Urinary bladder (tissue), 4 donors: ENCODE measurements around the gene LSM4. TPM values are rescaled to one million over a fixed set of nuclear protein-coding genes. Genes with fewer than 3 reads are reported as not detected.

Source experiments
- DNase-seq: peaks from one replicate; pipeline ENCODE4 v3.0.0-alpha.2; 2015; ENCODE audit errors: extremely low spot score
- H3K27ac ChIP-seq: one replicate; pipeline ENCODE4 v1.5.1; 2013; ENCODE audit warnings: low read depth, mild to moderate bottlenecking, moderate library complexity
- H3K36me3 ChIP-seq: one replicate; pipeline ENCODE4 v1.6.1; 2013; ENCODE audit warnings: mild to moderate bottlenecking, moderate library complexity; ENCODE audit not compliant: insufficient read depth
- H3K4me1 ChIP-seq: one replicate; pipeline ENCODE4 v1.6.1; 2013; ENCODE audit warnings: mild to moderate bottlenecking, moderate library complexity; ENCODE audit not compliant: insufficient read depth
- H3K4me3 ChIP-seq: one replicate; pipeline ENCODE4 v1.5.1; 2013; ENCODE audit warnings: low read depth, low read length
- WGBS: extraction: QIAGEN DNeasy Blood & Tissue Kit; methylation state at CpG from one replicate; pipeline ENCODE4 v1.1.7; 2013; 5-methylcytosine and 5-hydroxymethylcytosine counted together
- polyA plus RNA-seq: library from polyadenylated mRNA; stranded (reverse); fragments of 200-250 nt; gene quantifications from one replicate; pipeline ENCODE4 v1.2.3, GENCODE V29; 2013
- total RNA-seq: library from RNA; depleted of rRNA; stranded (reverse); fragments of >200 nt; gene quantifications from one replicate; pipeline ENCODE4 v1.2.3, GENCODE V29; 2014
- donor health status: healthy with polysubstance abuse.
- donor health status: healthy.

The LSM4 gene
- total and polyA plus RNA-seq, 2 donors: 56.5 to 97.5 TPM

DNA sequence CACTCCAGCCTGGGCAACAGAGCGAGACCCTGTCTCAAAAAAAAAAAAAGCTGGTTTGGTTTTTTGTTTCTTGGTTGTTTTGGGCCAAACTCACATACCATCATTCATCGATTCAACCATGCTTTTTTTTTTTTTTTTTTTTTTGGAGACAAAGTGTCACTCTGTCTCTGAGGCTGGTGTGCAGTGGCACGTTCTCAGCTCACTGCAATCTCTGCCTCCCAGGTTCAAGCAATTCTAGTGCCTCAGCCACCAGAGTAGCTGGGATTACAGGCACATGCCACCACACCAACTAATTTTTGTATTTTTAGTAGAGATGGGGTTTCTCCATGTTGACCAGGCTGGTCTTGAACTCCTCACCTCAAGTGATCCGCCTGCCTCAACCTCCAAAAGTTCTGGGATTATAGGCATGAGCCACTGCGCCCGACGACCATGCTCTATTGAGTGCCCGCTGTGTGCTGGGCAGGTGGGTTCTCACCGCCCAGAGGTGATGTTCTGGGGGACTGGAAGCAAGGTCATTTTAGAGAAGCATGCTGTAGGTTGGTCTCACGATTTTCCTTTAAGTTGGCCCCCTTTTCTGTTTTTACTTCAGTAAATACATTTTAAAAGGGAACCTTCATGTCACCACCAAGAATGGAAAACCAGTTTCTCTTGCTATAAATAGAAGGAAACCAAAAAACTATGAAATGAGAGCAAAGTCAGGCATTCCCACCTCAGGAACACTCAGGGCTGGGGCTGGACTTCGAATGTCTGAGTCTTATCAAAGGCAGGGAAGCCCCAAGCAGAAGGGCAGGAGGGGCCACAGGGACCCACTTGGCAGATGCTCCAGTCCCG lies 33.2 kb downstream of the LSM4 start:
- 59% methylated on average over 12 of the region's 12 CpGs for WGBS
- no peak for DNase-seq
- H3K4me1 ChIP-seq: no peaks in the 10 kb centered on the region

DNA sequence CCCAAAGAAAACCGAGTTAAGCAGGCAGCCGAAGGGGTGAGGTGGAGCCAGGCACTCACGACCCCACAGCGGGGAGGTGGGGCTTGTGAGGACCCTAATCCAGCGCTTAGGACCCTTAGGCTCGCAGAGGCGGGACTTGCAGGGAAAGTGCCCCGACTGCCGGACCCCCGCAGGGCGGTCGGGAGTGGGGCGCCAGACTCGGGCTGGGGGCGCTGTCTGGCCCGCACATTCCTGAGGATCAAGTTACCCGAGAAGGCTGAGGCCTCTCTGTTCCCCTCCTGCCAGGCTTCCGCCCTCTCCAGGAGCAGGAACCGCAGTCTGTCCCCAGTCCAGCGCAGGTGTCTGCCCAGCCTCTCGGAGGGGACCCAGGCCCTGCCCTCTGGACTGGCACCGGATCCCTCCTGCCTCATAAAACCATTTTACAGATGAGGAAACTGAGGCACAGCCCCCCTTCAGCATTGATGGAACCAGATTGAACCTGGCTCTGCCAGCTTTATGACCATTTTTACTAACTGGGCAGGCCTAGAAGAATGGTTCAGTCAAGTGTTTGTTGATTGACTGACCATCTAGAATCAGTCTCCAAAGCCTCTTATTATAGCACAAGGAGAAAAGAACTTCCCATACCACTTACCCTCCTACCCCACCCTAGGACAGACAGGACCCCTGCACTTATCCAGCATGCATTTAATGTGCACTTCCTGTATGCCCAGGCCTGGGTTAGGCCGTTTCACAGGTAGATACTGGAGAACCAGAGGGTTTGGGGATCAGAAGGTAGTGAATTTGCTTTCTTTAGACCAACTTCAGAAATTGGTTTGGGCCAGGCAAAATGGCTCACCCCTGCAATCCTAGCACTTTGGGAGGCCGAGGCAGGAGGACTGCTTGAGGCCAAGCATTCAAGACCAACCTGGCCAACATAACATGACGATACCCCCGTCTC lies 34.8 kb downstream of the LSM4 start:
- WGBS: 38% methylated on average over 26 of the region's 26 CpGs
- no peak for DNase-seq
- Histone ChIP-seq H3K4me1 (no peaks in the 10 kb centered on the region), H3K36me3 (no peaks in the 10 kb centered on the region), H3K27ac (peak overlapping the region; percentile 67), H3K4me3 (no peak overlapping the region)

More for the DNA sequence above, 33.2 kb downstream of the LSM4 start:
- no peak overlapping the region for H3K4me3 ChIP-seq
- H3K36me3 ChIP-seq: no peaks in the 10 kb centered on the region
- peak overlapping the region; percentile 25 for H3K27ac ChIP-seq

DNA sequence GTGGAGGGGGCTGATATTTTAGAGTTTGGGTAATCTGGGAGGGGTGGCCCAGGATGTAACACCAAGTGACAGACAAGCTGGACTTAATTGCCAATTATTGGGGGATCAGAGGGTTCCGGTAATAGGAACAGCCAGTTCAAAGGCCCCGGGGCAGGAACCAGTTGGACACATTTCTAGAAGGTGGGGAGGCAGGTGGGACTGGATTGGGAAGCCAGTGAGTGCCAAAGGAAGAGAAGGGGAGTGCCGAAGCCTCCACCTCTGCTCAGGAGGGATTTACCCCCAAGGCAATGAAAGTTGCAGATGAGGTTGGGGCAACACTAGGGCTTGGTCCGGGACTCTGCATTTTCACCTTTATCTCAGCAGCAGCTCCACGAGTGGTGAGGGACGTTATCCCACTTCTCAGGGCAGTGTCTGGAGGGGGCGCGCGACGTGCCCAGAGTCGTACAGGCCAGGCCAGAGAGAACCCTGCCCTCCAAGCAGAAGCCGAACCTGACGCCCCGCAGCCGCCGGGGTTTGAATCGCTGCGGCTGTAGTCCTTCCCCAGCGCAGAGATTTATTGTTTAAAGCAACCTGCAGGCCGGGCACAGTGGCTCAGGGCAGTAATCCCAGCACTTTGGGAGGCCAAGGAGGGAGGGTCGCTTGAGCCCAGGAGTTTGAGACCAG lies 35.8 kb downstream of the LSM4 start:
- 54% methylated on average over 21 of the region's 21 CpGs for WGBS
- H3K4me3 ChIP-seq: no peak overlapping the region
- no peak for DNase-seq
- peak overlapping the region; percentile 44 for H3K27ac ChIP-seq
- no peaks in the 10 kb centered on the region for H3K4me1 ChIP-seq
- H3K36me3 ChIP-seq: no peaks in the 10 kb centered on the region

DNA sequence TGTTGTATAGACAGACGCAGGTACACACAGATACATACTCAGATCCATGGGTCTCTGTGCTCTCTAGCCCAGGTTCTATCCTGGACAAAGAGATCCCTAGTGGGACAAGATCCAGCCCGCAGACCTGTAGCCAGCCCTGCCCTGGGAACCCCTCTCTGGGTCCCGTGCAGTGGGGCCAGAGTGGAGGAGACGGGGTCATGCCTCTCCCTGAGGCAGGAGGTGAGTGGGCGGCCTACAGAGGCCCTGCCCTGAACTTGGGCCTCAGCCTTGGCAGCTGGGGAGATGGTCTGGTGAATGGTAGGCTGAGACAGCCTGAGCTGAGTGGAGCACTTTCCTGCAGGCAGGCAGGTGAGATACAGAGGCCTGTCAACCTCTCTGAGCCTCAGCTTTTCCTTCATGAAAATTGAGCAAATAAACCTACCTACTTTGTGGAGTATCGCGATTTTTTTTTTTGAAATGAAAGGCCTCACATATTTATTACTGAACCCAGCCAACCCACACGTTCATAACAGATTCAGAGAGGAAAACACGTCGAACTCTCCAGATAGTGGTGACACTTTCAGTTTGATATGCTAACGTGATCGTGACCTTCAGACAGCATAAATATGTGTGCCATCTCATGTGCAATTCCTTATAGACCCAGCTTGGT lies 38.0 kb downstream of the LSM4 start:
- 55% methylated on average over 12 of the region's 12 CpGs for WGBS
- Histone ChIP-seq H3K36me3 (no peaks in the 10 kb centered on the region), H3K4me3 (no peak overlapping the region), H3K27ac (peak overlapping the region; percentile 28), H3K4me1 (no peaks in the 10 kb centered on the region)
- no peak for DNase-seq

- H3K4me3 ChIP-seq: no peak overlapping the region
- 93% methylated on average over 5 of the region's 5 CpGs for WGBS
- no peaks in the 10 kb centered on the region for H3K4me1 ChIP-seq
- H3K27ac ChIP-seq: no peak overlapping the region
- no peak for DNase-seq
- H3K36me3 ChIP-seq: no peaks in the 10 kb centered on the region
Measured at GRCh38 chr19:18283338-18283737, 39.5 kb downstream of the LSM4 start.

DNA sequence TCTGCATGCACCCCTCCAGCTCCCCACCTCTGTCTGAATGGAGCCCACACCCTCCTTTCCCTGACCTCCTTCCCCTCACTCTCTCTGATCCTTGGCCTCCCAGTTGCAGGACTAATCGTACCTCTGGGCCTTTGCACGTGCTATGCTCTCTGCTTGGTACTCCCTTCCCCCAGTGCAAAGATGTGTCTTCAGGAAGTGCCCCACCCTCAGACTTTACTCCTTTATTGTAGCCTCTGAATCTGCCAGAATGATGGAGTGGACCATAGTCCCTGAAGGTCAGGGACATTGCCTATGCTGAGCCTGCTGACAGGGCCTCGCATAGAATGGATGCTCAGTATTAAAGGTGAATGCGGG lies 40.1 kb downstream of the LSM4 start:
- no peaks in the 10 kb centered on the region for H3K36me3 ChIP-seq
- WGBS: 47% methylated on average over 4 of the region's 4 CpGs
- peaks cover 2% of the 10 kb centered on the region for H3K4me1 ChIP-seq
- no peak overlapping the region for H3K4me3 ChIP-seq
- H3K27ac ChIP-seq: peak overlapping the region; percentile 95
- no peak for DNase-seq

- Histone ChIP-seq H3K27ac (peak overlapping the region; percentile 95), H3K4me1 (peaks cover 2% of the 10 kb centered on the region), H3K36me3 (no peaks in the 10 kb centered on the region), H3K4me3 (peak overlapping the region; percentile 34)
- peak; percentile 83 for DNase-seq
- 2% methylated on average over 27 of the region's 27 CpGs for WGBS
Measured at GRCh38 chr19:18282021-18282787, 40.7 kb downstream of the LSM4 start.

DNA sequence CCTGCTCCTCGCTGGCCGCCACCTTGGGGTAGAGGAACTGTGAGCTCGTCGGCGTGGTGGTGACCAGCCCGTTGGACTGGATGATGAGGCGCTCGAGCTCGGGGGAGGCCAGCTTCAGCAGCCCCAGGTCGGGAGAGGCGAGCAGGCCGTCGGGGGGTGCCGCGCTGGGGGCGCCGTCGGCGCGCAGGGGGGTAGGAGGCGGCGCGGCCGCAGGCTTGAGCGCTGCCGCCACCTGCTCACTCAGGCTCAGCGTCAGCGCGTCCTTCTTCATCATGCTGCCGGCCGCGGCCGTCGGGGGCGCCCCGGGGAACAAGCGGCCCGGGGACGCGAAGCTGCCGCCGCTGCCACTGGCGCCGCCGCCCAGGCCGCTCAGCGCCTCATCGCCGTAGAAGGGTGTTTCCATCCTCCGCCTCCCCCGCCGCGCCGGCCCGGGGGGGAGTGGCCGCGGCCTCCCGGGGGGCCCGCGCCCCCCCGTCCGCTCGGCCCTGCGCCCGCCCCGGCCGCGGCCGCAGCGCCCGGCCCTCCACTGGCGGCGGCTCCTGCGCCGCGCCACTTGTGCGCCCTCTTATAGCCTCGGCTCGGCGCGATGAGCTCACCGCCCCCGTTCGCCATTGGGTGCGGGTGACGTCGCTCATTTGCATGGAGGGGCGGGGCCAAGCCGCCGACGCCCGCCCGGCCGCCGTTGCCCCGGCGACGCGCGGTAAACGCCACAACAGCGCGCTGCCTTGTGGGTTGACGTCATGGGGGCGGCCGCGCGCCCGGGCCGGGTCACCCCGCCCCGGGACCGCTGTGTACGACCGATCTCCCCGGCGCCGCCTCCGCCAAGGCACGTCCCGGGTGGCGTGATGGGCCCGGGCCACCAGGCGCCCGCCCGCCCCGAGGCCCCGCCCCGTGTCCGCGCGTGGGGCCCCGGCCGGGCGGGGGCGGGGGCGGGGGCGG lies 41.5 kb downstream of the LSM4 start, which contains the start of gene JUND:
JUND (minus strand) TSS at position 541 of the 939 bp plus-strand sequence; CDS start at position 403, 138 bp downstream.
- DNase-seq: peak; percentile 87
- under 1% methylated on average over 138 of the region's 138 CpGs for WGBS
- Histone ChIP-seq H3K4me1 (peaks cover 2% of the 10 kb centered on the region), H3K4me3 (peak within 1 kb of the TSS; percentile 91), H3K36me3 (no peaks in the 10 kb centered on the region), H3K27ac (peak within 1 kb of the TSS; percentile 99)

- peak overlapping the region; percentile 99 for H3K27ac ChIP-seq
- no peaks in the 10 kb centered on the region for H3K36me3 ChIP-seq
- DNase-seq: no peak
- H3K4me1 ChIP-seq: peaks cover 3% of the 10 kb centered on the region
- WGBS: under 1% methylated on average over 111 of the region's 111 CpGs
- H3K4me3 ChIP-seq: peak overlapping the region; percentile 91
Measured at GRCh38 chr19:18280247-18281081, 42.4 kb downstream of the LSM4 start.

DNA sequence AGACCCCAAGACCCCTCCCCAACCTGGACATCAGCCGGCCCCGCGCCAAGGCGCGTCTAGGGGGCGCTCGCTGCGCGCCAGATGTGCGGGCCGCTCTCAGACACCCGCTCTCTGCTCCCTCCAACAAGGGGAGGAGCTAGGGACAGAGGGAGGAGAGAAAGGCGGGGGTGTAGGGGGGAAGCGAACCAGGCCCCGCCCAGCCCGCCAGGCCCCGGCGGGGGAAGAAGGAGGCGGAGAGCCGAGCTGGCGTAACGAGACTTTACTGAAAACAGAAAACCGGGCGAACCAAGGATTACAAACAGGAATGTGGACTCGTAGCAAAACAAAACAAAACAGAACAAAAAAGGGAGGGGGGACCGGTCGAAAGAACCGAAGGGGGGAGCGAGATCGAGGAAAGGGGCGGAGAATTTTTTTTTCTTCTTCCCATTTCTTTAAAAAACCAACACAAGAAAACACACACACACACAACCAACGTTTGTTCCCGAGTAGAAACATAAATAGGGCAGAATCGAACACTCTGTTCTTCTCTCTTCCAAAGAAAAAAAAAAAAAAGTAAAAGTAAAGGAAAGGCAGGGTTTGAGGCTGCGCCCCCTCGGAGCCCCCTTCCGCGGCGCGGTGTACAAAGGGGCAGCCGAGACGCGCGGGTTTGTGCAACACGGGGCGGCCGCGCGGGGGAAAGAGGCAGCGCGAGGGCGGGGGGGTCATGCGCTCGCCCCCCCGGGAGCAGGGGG lies 43.2 kb downstream of the LSM4 start:
- Histone ChIP-seq H3K36me3 (no peaks in the 10 kb centered on the region), H3K27ac (peak overlapping the region; percentile 99), H3K4me3 (peak overlapping the region; percentile 91), H3K4me1 (peaks cover 3% of the 10 kb centered on the region)
- DNase-seq: peak; percentile 87
- under 1% methylated on average over 52 of the region's 55 CpGs for WGBS

DNA sequence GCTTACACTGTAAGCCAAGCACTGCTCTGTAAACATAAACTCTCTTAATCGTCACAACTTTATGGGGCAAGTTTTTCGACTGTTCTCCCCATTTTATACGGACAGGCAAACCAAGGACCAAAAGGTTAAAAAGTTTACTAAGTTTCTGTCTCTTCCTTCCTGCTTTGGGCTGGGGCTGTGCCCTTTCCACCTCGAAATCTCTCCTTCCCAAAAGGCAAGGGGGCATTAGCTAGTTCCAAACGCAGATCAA lies 43.7 kb downstream of the LSM4 start:
- no peaks in the 10 kb centered on the region for H3K36me3 ChIP-seq
- no peak for DNase-seq
- peak overlapping the region; percentile 91 for H3K4me3 ChIP-seq
- H3K4me1 ChIP-seq: peaks cover 3% of the 10 kb centered on the region
- peak overlapping the region; percentile 99 for H3K27ac ChIP-seq
- WGBS: under 1% methylated on average over 5 of the region's 5 CpGs
